ENCODE data around the gene USHBP1. TPM values are rescaled to one million over a fixed set of nuclear protein-coding genes. Genes with fewer than 3 reads are reported as not detected.

USHBP1 gene
- total RNA-seq, 1 experiment from 2014 or later = 12.3 TPM

GRCh38 chr19:17282488-17283125 is 18.1 kb upstream of the USHBP1 start (continued):
- TF ChIP-seq JUN (CRISPR knock-in tag; IDR thresholded peaks at IDR 0.05) (peak; percentile 95), ATF6 (CRISPR knock-in tag; IDR thresholded peaks at IDR 0.05) (0 out of 2 replicates have a peak, but pooled peaks have one; percentile 64), ZNF532 (CRISPR knock-in tag; IDR thresholded peaks at IDR 0.05; ENCODE audit: borderline replicate concordance) (no peak), ZNF232 (CRISPR knock-in tag; IDR thresholded peaks at IDR 0.05) (peak; percentile 90), NFATC4 (CRISPR knock-in tag; IDR thresholded peaks at IDR 0.05) (no peak), MXD4 (CRISPR knock-in tag; IDR thresholded peaks at IDR 0.05; ENCODE audit: borderline replicate concordance) (no peak), NFYB (CRISPR knock-in tag; conservative IDR thresholded peaks at IDR 0.05; ENCODE audit: low read depth) (peak; percentile 52; the same call in 1 of the 2 replicates), SMAD4 (CRISPR knock-in tag; IDR thresholded peaks at IDR 0.05) (peak; percentile 80; the same call in 1 of the 2 replicates), USF1 (CRISPR knock-in tag; IDR thresholded peaks at IDR 0.05) (peak; percentile 82), AR (CRISPR knock-in tag; IDR thresholded peaks at IDR 0.05) (no peak), GTF2I (CRISPR knock-in tag; conservative IDR thresholded peaks at IDR 0.05) (no peak), E2F5 (CRISPR knock-in tag; IDR thresholded peaks at IDR 0.05) (peak; percentile 84; the same call in 1 of the 2 replicates), ETV6 (CRISPR knock-in tag; IDR thresholded peaks at IDR 0.05) (peak; percentile 90), PRRX2 (CRISPR knock-in tag; IDR thresholded peaks at IDR 0.05) (0 out of 2 replicates have a peak, but pooled peaks have one; percentile 51), ZNF423 (CRISPR knock-in tag; IDR thresholded peaks at IDR 0.05) (peak; percentile 39; the same call in 1 of the 2 replicates), ZNF396 (CRISPR knock-in tag; IDR thresholded peaks at IDR 0.05; ENCODE audit: borderline replicate concordance) (no peak), USF2 (CRISPR knock-in tag; IDR thresholded peaks at IDR 0.05) (peak; percentile 32; the same call in 1 of the 2 replicates), ZNF263 (CRISPR knock-in tag; IDR thresholded peaks at IDR 0.05; ENCODE audit: low read depth) (0 out of 2 replicates have a peak, but pooled peaks have one; percentile 48), IRF1 (CRISPR knock-in tag; IDR thresholded peaks at IDR 0.05) (peak; percentile 82), NFE2L1 (CRISPR knock-in tag; IDR thresholded peaks at IDR 0.05) (peak; percentile 83; the same call in 1 of the 2 replicates)
- TF ChIP-seq, protein P1, sequence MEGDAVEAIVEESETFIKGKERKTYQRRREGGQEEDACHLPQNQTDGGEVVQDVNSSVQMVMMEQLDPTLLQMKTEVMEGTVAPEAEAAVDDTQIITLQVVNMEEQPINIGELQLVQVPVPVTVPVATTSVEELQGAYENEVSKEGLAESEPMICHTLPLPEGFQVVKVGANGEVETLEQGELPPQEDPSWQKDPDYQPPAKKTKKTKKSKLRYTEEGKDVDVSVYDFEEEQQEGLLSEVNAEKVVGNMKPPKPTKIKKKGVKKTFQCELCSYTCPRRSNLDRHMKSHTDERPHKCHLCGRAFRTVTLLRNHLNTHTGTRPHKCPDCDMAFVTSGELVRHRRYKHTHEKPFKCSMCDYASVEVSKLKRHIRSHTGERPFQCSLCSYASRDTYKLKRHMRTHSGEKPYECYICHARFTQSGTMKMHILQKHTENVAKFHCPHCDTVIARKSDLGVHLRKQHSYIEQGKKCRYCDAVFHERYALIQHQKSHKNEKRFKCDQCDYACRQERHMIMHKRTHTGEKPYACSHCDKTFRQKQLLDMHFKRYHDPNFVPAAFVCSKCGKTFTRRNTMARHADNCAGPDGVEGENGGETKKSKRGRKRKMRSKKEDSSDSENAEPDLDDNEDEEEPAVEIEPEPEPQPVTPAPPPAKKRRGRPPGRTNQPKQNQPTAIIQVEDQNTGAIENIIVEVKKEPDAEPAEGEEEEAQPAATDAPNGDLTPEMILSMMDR (IDR thresholded peaks at IDR 0.05) = peak; percentile 93
- TF ChIP-seq, protein P2, sequence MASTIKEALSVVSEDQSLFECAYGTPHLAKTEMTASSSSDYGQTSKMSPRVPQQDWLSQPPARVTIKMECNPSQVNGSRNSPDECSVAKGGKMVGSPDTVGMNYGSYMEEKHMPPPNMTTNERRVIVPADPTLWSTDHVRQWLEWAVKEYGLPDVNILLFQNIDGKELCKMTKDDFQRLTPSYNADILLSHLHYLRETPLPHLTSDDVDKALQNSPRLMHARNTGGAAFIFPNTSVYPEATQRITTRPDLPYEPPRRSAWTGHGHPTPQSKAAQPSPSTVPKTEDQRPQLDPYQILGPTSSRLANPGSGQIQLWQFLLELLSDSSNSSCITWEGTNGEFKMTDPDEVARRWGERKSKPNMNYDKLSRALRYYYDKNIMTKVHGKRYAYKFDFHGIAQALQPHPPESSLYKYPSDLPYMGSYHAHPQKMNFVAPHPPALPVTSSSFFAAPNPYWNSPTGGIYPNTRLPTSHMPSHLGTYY (CRISPR knock-in tag; IDR thresholded peaks at IDR 0.05) = no peak

Data from WTC11 (cell line).